ENCODE data around the gene BEX1. TPM values are rescaled to one million over a fixed set of nuclear protein-coding genes. Genes with fewer than 3 reads are reported as not detected.

Gene BEX1
- total RNA-seq, 1 donor from 2014 or later, result 0.20 TPM

Other genes starting within 250 kb of the BEX1 start
- gene RAB40AL, start 126.9 kb downstream of the BEX1 start, total RNA-seq, result 0.30 TPM in 1 of 2 replicates, not detected in the other
- gene NXF3, start 29.0 kb upstream of the BEX1 start, total RNA-seq, result 0.35 TPM in 1 of 2 replicates, not detected in the other
- gene BEX4, start 150.9 kb upstream of the BEX1 start, total RNA-seq, result 43.1 and 50.6 TPM in 2 replicates
- gene TCEAL8, start 191.0 kb upstream of the BEX1 start, total RNA-seq, result 99.0 and 153 TPM in 2 replicates
- gene TCEAL5, start 212.6 kb upstream of the BEX1 start, total RNA-seq, result not detected in 2 replicates
- gene BEX2, start 246.8 kb upstream of the BEX1 start, total RNA-seq, result 18.0 and 26.9 TPM in 2 replicates

Data from renal cortical epithelial cell (primary cell).